SHP77 (cell line): Measurements from ENCODE around the gene SCGB1D1.

Experiments
- DNase-seq, 2 experiments: peaks; one replicate each; lab custom pipeline; 2025; lab: John Stamatoyannopoulos, UW

Gene SCGB1D1

GRCh38 chr11:62233730-62234129 lies 43.7 kb downstream of the SCGB1D1 start:
- no peak for DNase-seq

- DNase-seq = no peak
These were observed 46.2 kb downstream of the SCGB1D1 start for GRCh38 chr11:62236187-62236586.

- DNase-seq = no peak
These were observed 47.5 kb downstream of the SCGB1D1 start for GRCh38 chr11:62237499-62237898.

- no peak for DNase-seq
These were observed 48.1 kb downstream of the SCGB1D1 start for GRCh38 chr11:62238151-62238550.

- no peak for DNase-seq
These were observed 51.1 kb downstream of the SCGB1D1 start for GRCh38 chr11:62241095-62241494.

GRCh38 chr11:62242021-62242420 lies 52.0 kb downstream of the SCGB1D1 start, which contains the start of gene SCGB1D2:
SCGB1D2 (plus strand) TSS chr11:62242239; CDS start chr11:62242308, 69 bp downstream.
- DNase-seq = no peak
